NCI-H2227 treated with DMSO at 0.1 percent for 48 hours (cell line): Measurements from ENCODE around the gene RNF6.
"Not testable (repeated sequence)": the region's sequence is repeated elsewhere in the genome, so short reads cannot be mapped to it uniquely, and the experiment has no call there.

Experiments
- DNase-seq: peaks from one replicate; lab custom pipeline; 2025; lab: John Stamatoyannopoulos, UW

Gene RNF6

GRCh38 chr13:26221721-26222519 is at the start of gene RNF6:
Gene RNF6, minus strand, starts transcription at chr13:26222314. Its CDS starts 2,665 bp downstream, at chr13:26219649.
- peak; percentile 89 for DNase-seq

GRCh38 chr13:26270707-26271106 is 48.6 kb upstream of the RNF6 start:
- no peak for DNase-seq

- no peak for DNase-seq
Measured at GRCh38 chr13:26266311-26266710, 44.2 kb upstream of the RNF6 start.

- peak; percentile 10 for DNase-seq
Measured at GRCh38 chr13:26262156-26262555, 40.0 kb upstream of the RNF6 start.

GRCh38 chr13:26259634-26260033 is 37.5 kb upstream of the RNF6 start:
- no peak for DNase-seq

- no peak for DNase-seq
Measured at GRCh38 chr13:26257049-26257448, 34.9 kb upstream of the RNF6 start.

- no peak for DNase-seq
Measured at GRCh38 chr13:26255691-26256277, 33.7 kb upstream of the RNF6 start.

GRCh38 chr13:26255115-26255514 is 33.0 kb upstream of the RNF6 start:
- DNase-seq: no peak

GRCh38 chr13:26254583-26255111 is 32.5 kb upstream of the RNF6 start:
- DNase-seq: peak; percentile 6

GRCh38 chr13:26253787-26254582 is 31.9 kb upstream of the RNF6 start, which contains the start of gene CDK8:
Gene CDK8, plus strand, starts transcription at chr13:26254129. Its CDS starts 513 bp downstream, at chr13:26254642.
- DNase-seq: peak; percentile 93

- DNase-seq: no peak
Measured at GRCh38 chr13:26253262-26253786, 31.2 kb upstream of the RNF6 start.

GRCh38 chr13:26252006-26252405 is 29.9 kb upstream of the RNF6 start:
- not testable (repeated sequence) for DNase-seq

- no peak for DNase-seq
Measured at GRCh38 chr13:26249551-26249950, 27.4 kb upstream of the RNF6 start.

GRCh38 chr13:26247608-26248007 is 25.5 kb upstream of the RNF6 start:
- no peak for DNase-seq

- DNase-seq: no peak
Measured at GRCh38 chr13:26247011-26247410, 24.9 kb upstream of the RNF6 start.

GRCh38 chr13:26246154-26246553 is 24.0 kb upstream of the RNF6 start:
- DNase-seq: no peak

- DNase-seq: no peak
Measured at GRCh38 chr13:26236296-26236695, 14.2 kb upstream of the RNF6 start.

- DNase-seq: no peak
Measured at GRCh38 chr13:26230703-26231102, 8.6 kb upstream of the RNF6 start.

GRCh38 chr13:26229080-26229615 is 7.0 kb upstream of the RNF6 start:
- DNase-seq: no peak

GRCh38 chr13:26228096-26228495 is 6.0 kb upstream of the RNF6 start:
- no peak for DNase-seq

GRCh38 chr13:26227166-26227971 is 5.3 kb upstream of the RNF6 start:
- no peak for DNase-seq
